ENCODE measurements around the gene SUGT1.
A peak's percentile ranks its signal among the peaks of the same experiment; 100 is the strongest.
"Not testable (repeated sequence)": the region's sequence is repeated elsewhere in the genome, so short reads cannot be mapped to it uniquely, and the experiment has no call there.

Gene SUGT1

DNA sequence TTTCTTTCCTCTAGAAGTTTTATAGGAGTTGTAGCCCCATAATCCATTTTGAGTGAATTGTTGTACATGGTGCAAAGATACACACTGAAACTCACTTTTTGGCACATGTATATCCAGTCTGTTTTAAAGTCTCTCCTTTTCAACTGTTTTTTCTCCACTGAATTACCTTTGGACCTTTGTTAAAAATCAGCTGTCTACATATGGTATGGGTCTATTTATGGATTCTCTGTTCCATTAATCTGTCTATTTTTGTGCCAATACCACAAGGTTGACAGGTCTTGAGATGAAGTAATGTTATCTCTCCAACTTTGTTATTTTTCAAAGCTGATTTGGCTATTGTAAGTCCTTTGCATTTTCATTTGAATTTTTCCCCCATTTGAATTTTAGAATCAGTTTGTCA is 5.7 kb upstream of the SUGT1 start:
- Mint-ChIP-seq H3K9me3 (no peaks in the 10 kb centered on the region), H3K27ac (no peak overlapping the region), H3K4me3 (no peak overlapping the region), H3K27me3 (no peaks in the 10 kb centered on the region), H3K4me1 (peaks cover 8% of the 10 kb centered on the region), H3K36me3 (peaks cover 37% of the 10 kb centered on the region)
- ATAC-seq: no peak

DNA sequence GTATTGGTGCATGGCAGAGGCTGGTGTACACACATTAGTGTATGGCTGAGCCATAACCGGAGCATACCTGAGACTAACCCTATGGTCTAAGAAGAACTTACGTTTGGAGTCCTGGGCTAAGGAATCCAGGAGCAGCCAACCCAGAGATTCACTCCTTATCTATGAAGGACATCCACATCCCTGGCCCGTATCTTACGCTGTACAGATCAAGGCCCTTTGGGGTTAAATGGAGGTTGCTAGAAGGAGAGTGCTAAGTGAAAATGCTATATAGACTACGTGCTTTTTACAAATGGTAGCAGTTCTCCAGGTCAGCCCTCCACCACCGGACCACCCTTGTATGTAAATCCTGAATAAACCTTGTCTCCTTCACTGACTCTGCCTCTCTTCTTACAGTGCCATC is 1.9 kb upstream of the SUGT1 start:
- Mint-ChIP-seq H3K4me1 (peaks cover 8% of the 10 kb centered on the region), H3K27me3 (no peaks in the 10 kb centered on the region), H3K9me3 (no peaks in the 10 kb centered on the region), H3K27ac (no peak overlapping the region), H3K36me3 (peaks cover 24% of the 10 kb centered on the region), H3K4me3 (no peak overlapping the region)
- ATAC-seq: no peak

DNA sequence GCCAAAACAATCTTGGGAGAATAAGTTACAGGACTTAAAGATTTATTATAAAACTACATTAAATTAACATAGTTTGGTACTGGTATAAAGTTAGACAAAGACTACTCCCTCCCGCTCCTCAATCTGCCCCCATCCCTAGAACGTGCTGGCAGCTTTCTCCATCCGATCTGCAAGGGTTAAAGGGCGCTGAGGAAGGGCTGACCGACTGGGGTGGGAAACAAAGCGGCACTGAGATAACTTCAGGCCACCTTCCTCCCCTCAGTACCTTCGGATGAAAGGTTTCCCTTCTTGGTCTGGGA is 790 bp upstream of the SUGT1 start:
- Mint-ChIP-seq H3K36me3 (peaks cover 17% of the 10 kb centered on the region), H3K9me3 (no peaks in the 10 kb centered on the region), H3K4me3 (no peak overlapping the region), H3K27me3 (no peaks in the 10 kb centered on the region), H3K27ac (no peak overlapping the region), H3K4me1 (peaks cover 8% of the 10 kb centered on the region)
- no peak for ATAC-seq

- Mint-ChIP-seq H3K27ac (no peak overlapping the region), H3K36me3 (peaks cover 14% of the 10 kb centered on the region), H3K4me1 (peaks cover 8% of the 10 kb centered on the region), H3K9me3 (no peaks in the 10 kb centered on the region), H3K4me3 (no peak overlapping the region), H3K27me3 (no peaks in the 10 kb centered on the region)
- peak; percentile 62 for ATAC-seq
Measured at GRCh38 chr13:52652980-52653303, 306 bp downstream of the SUGT1 start.

GRCh38 chr13:52659340-52659739 is 6.7 kb downstream of the SUGT1 start:
- Mint-ChIP-seq H3K27me3 (no peaks in the 10 kb centered on the region), H3K4me3 (no peak overlapping the region), H3K4me1 (peaks cover 6% of the 10 kb centered on the region), H3K36me3 (peaks cover 31% of the 10 kb centered on the region), H3K9me3 (no peaks in the 10 kb centered on the region), H3K27ac (no peak overlapping the region)
- ATAC-seq: no peak

- no peak overlapping the region for H3K4me3 Mint-ChIP-seq
- no peak for ATAC-seq
- H3K27ac Mint-ChIP-seq: no peak overlapping the region
- H3K27me3 Mint-ChIP-seq: no peaks in the 10 kb centered on the region
- peaks cover 62% of the 10 kb centered on the region for H3K36me3 Mint-ChIP-seq
- H3K9me3 Mint-ChIP-seq: no peaks in the 10 kb centered on the region
- peaks cover 5% of the 10 kb centered on the region for H3K4me1 Mint-ChIP-seq
Measured at GRCh38 chr13:52664272-52664671, 11.6 kb downstream of the SUGT1 start.

DNA sequence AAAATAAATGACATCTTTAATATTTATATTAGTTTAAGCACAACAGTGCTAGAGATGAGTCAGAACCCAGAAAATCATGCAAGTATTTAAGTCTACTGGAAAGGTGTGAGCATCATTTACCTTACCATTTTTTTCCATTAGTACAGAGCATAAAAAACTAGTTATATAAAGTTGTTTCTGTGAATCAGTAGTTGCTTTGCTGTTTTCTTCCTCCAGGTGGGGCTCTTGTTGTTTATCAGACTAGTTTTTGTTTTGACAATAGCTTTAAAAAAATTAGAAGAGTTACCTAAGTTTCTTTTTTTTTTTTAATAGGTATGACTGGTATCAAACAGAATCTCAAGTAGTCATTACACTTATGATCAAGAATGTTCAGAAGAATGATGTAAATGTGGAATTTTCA is 12.7 kb downstream of the SUGT1 start:
- Mint-ChIP-seq H3K36me3 (peaks cover 53% of the 10 kb centered on the region), H3K4me1 (no peaks in the 10 kb centered on the region), H3K4me3 (no peak overlapping the region), H3K27ac (no peak overlapping the region), H3K9me3 (no peaks in the 10 kb centered on the region), H3K27me3 (no peaks in the 10 kb centered on the region)
- ATAC-seq: no peak

DNA sequence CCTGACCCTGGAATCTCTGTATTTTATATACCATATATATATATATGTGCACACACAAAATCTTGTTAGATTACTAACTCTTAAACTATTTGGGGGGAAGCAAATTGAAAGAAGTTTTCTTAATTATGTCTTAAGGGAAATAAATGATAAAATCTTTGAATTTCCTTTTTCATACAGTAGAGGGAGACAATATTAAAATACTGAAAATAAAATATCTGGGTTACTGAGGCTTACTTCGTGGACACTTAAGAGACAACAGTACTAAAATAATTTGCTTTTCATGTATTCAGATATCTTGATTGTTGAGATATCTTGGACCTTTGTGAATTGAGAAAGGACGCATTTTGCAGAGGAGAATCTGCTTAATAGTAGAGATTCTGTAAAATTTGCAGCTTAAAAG is 17.0 kb downstream of the SUGT1 start:
- H3K27me3 Mint-ChIP-seq: no peaks in the 10 kb centered on the region
- ATAC-seq: no peak
- H3K36me3 Mint-ChIP-seq: peaks cover 45% of the 10 kb centered on the region
- no peaks in the 10 kb centered on the region for H3K4me1 Mint-ChIP-seq
- no peak overlapping the region for H3K27ac Mint-ChIP-seq
- no peak overlapping the region for H3K4me3 Mint-ChIP-seq
- no peaks in the 10 kb centered on the region for H3K9me3 Mint-ChIP-seq

DNA sequence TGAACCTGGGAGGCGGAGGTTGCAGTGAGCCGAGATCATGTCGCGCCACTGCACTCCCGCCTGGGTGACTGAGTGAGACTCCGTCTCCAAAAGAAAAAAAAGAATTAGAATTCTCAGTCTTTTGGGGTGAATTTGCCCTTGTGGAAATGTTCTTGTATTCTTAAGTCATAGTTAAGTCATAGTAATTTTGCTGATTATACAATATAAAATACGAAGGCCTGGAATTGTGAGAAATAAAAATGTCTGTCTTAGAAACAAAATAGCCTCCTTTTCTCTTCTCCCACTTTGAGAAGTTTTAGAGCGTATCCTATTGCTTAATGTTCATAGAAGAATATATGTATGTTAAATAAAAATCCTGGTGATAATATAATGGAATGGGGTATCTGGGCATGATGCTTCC is 18.1 kb downstream of the SUGT1 start:
- Mint-ChIP-seq H3K27me3 (no peaks in the 10 kb centered on the region), H3K36me3 (peaks cover 50% of the 10 kb centered on the region), H3K27ac (no peak overlapping the region), H3K9me3 (no peaks in the 10 kb centered on the region), H3K4me1 (no peaks in the 10 kb centered on the region), H3K4me3 (no peak overlapping the region)
- no peak for ATAC-seq

GRCh38 chr13:52673465-52673864 is 20.8 kb downstream of the SUGT1 start:
- H3K27me3 Mint-ChIP-seq: no peaks in the 10 kb centered on the region
- H3K9me3 Mint-ChIP-seq: no peaks in the 10 kb centered on the region
- peaks cover 47% of the 10 kb centered on the region for H3K36me3 Mint-ChIP-seq
- no peak overlapping the region for H3K27ac Mint-ChIP-seq
- ATAC-seq: no peak
- H3K4me3 Mint-ChIP-seq: no peak overlapping the region
- no peaks in the 10 kb centered on the region for H3K4me1 Mint-ChIP-seq

GRCh38 chr13:52677823-52678222 is 25.2 kb downstream of the SUGT1 start:
- Mint-ChIP-seq H3K4me3 (no peak overlapping the region), H3K36me3 (peaks cover 45% of the 10 kb centered on the region), H3K27ac (no peak overlapping the region), H3K9me3 (no peaks in the 10 kb centered on the region), H3K27me3 (no peaks in the 10 kb centered on the region), H3K4me1 (no peaks in the 10 kb centered on the region)
- no peak for ATAC-seq

- H3K4me3 Mint-ChIP-seq, H3K4me1 Mint-ChIP-seq, H3K9me3 Mint-ChIP-seq, H3K27me3 Mint-ChIP-seq, ATAC-seq, H3K27ac Mint-ChIP-seq: not testable (repeated sequence)
- peaks cover 67% of the 10 kb centered on the region for H3K36me3 Mint-ChIP-seq
Measured at GRCh38 chr13:52685806-52686205, 33.2 kb downstream of the SUGT1 start.

DNA sequence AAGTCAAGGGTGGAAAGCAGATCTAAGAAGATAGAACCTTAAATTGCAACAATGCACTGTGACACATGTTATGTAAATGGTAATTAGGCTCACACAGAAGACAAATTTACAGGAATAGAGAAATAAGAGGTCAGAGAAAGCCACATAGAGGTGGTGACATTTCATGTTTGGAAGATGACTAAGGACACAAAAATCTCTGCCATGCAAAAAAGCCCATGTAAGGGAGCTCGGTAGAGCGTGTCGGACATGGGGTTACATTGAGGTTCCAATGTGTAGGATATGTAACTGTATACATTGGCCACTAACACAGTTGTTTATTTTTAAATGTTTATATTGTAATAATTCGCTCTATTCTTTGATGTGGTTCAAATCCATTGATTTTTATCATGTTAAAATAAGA is 33.7 kb downstream of the SUGT1 start:
- Mint-ChIP-seq H3K9me3 (no peaks in the 10 kb centered on the region), H3K36me3 (peaks cover 73% of the 10 kb centered on the region), H3K4me3 (no peak overlapping the region), H3K27me3 (no peaks in the 10 kb centered on the region), H3K27ac (no peak overlapping the region), H3K4me1 (no peaks in the 10 kb centered on the region)
- ATAC-seq: no peak

DNA sequence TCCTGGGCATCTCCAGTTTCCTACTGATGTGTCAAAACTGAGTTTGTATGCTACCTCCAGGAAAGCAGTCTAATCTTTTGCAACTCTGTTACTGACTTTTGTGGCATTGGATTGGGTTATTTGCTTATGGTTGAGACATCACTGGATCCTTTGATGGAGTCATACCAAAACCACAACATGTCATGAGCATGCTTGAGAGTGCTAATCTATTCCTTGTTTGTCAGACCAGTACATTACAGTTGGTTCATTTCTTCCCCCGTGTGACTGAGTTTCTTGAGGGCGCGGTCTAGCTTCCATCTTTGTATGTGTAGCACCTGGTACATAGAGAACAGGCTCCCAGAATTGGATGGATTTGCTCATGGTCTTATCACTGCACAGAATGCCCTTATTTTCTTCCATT is 43.2 kb downstream of the SUGT1 start:
- no peaks in the 10 kb centered on the region for H3K4me1 Mint-ChIP-seq
- no peak overlapping the region for H3K4me3 Mint-ChIP-seq
- no peak for ATAC-seq
- no peak overlapping the region for H3K27ac Mint-ChIP-seq
- no peaks in the 10 kb centered on the region for H3K9me3 Mint-ChIP-seq
- H3K27me3 Mint-ChIP-seq: no peaks in the 10 kb centered on the region
- peaks cover 21% of the 10 kb centered on the region for H3K36me3 Mint-ChIP-seq

DNA sequence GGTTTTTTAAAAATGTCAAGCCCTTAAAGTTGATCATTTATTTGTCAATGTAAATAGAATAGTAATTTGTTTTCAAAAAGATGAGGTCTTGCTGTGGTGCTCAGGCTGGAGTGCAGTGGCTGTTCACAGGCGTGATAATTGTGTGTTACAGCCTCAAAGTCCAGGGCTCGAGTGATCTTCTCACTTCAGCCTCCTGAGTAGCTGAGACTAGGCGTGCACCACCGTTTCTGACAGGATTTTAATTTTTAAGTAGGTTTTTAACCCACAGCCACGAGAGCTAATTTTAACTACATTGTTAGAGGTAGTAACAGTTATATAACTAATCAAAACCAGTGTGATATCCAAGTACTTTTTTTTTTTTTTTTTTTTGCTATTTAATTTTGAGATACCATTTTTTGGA is 43.9 kb downstream of the SUGT1 start:
- Mint-ChIP-seq H3K4me3 (no peak overlapping the region), H3K4me1 (no peaks in the 10 kb centered on the region), H3K36me3 (peaks cover 14% of the 10 kb centered on the region), H3K9me3 (no peaks in the 10 kb centered on the region), H3K27me3 (no peaks in the 10 kb centered on the region), H3K27ac (no peak overlapping the region)
- ATAC-seq: no peak

DNA sequence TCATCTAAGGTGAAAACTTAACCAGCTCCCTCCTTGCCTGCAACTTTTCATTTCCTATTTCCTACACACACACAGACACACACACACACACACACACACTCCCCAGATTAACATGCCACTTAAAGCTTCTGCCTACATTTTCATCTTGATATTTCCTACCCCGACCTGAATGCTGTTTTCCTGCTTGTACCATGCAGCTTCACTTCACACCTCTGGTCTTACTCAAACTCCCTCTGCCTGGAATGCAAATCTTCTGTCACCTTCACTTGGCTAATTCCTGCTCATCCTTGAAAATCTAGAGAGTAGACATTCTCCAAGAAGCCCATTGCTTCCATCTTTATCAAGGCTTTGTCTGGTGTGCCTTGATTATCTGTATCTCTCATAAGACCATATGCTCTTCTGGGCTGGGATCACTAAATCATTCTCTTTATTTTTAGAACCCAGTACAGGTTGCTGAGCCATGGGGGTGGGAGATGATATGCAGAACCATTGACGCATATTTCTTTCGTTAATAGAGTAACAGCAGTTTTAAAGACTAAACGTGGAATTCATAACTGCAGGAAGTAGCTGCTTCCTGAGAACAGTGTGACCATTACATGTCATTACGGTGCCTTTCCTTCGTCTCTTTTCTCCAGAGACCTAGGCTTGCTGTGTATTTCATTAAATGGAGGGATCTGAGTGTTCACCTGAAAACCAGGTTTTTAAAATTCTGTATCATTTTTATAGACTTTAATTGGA is 49.3 kb downstream of the SUGT1 start:
- no peak for ATAC-seq
- no peaks in the 10 kb centered on the region for H3K27me3 Mint-ChIP-seq
- no peak overlapping the region for H3K4me3 Mint-ChIP-seq
- no peak overlapping the region for H3K27ac Mint-ChIP-seq
- no peaks in the 10 kb centered on the region for H3K36me3 Mint-ChIP-seq
- no peaks in the 10 kb centered on the region for H3K9me3 Mint-ChIP-seq
- no peaks in the 10 kb centered on the region for H3K4me1 Mint-ChIP-seq

GRCh38 chr13:52703482-52703881 is 50.8 kb downstream of the SUGT1 start:
- H3K27ac Mint-ChIP-seq: no peak overlapping the region
- H3K27me3 Mint-ChIP-seq: no peaks in the 10 kb centered on the region
- no peak overlapping the region for H3K4me3 Mint-ChIP-seq
- no peaks in the 10 kb centered on the region for H3K36me3 Mint-ChIP-seq
- no peaks in the 10 kb centered on the region for H3K9me3 Mint-ChIP-seq
- H3K4me1 Mint-ChIP-seq: no peaks in the 10 kb centered on the region
- no peak for ATAC-seq
